ENCODE results near the gene SMR3B. TPM values are rescaled to one million over a fixed set of nuclear protein-coding genes. Genes with fewer than 3 reads are reported as not detected.

Gene SMR3B
- total RNA-seq, 4 donors from 2014 or later = not detected

GRCh38 chr4:70397580-70397979 lies 14.6 kb downstream of the SMR3B start, which contains the start of gene OPRPN:
TSS of gene OPRPN (plus strand) at chr4:70397940. CDS start at chr4:70399286, 1,346 bp downstream.
- DNase-seq (ENCODE audit: low spot score) (no peak), ATAC-seq (ENCODE audit: low FRiP score) (no peak)
- TF ChIP-seq CTCF (IDR thresholded peaks at IDR 0.05) = no peak

GRCh38 chr4:70399319-70399718 lies 16.4 kb downstream of the SMR3B start:
- no peak for ATAC-seq (ENCODE audit: low FRiP score)
- DNase-seq (ENCODE audit: low spot score) = no peak
- no peak for TF ChIP-seq CTCF (IDR thresholded peaks at IDR 0.05)

GRCh38 chr4:70402762-70403161 lies 19.8 kb downstream of the SMR3B start:
- TF ChIP-seq CTCF (IDR thresholded peaks at IDR 0.05) = no peak
- no peak for DNase-seq (ENCODE audit: low spot score)
- no peak for ATAC-seq (ENCODE audit: low FRiP score)

GRCh38 chr4:70405765-70406164 lies 22.8 kb downstream of the SMR3B start:
- DNase-seq (ENCODE audit: low spot score) (no peak), ATAC-seq (ENCODE audit: low FRiP score) (no peak)
- no peak for TF ChIP-seq CTCF (IDR thresholded peaks at IDR 0.05)

- ATAC-seq (ENCODE audit: low FRiP score) (no peak), DNase-seq (ENCODE audit: low spot score) (no peak)
- no peak for TF ChIP-seq CTCF (IDR thresholded peaks at IDR 0.05)
Measured at GRCh38 chr4:70425306-70425705, 42.4 kb downstream of the SMR3B start.

- DNase-seq (ENCODE audit: low spot score) = no peak
- no peak for TF ChIP-seq CTCF (IDR thresholded peaks at IDR 0.05)
- no peak for ATAC-seq (ENCODE audit: low FRiP score)
Measured at GRCh38 chr4:70426789-70427188, 43.9 kb downstream of the SMR3B start.

GRCh38 chr4:70437197-70437596 lies 54.3 kb downstream of the SMR3B start:
- DNase-seq (ENCODE audit: low spot score) (no peak), ATAC-seq (ENCODE audit: low FRiP score) (no peak)
- TF ChIP-seq CTCF (IDR thresholded peaks at IDR 0.05) = no peak

Other genes starting within 250 kb of the SMR3B start
- not detected for gene PRR27, start 228.9 kb upstream of the SMR3B start, total RNA-seq
- gene ODAM, start 187.4 kb upstream of the SMR3B start, total RNA-seq = not detected
- gene FDCSP, start 157.0 kb upstream of the SMR3B start, total RNA-seq = not detected
- gene CSN3, start 140.5 kb upstream of the SMR3B start, total RNA-seq = not detected
- not detected for gene CABS1, start 48.1 kb upstream of the SMR3B start, total RNA-seq
- not detected for gene SMR3A, start 22.4 kb upstream of the SMR3B start, total RNA-seq
- not detected for gene OPRPN, start 14.8 kb downstream of the SMR3B start, total RNA-seq
- not detected for gene MUC7, start 89.1 kb downstream of the SMR3B start, total RNA-seq
- not detected for gene AMTN, start 135.4 kb downstream of the SMR3B start, total RNA-seq
- gene AMBN, start 209.1 kb downstream of the SMR3B start, total RNA-seq = not detected
- gene ENAM, start 245.6 kb downstream of the SMR3B start, total RNA-seq = not detected